ENCODE measurements around the gene XRCC1. TPM values are rescaled to one million over a fixed set of nuclear protein-coding genes. Genes with fewer than 3 reads are reported as not detected.

Gene XRCC1
- total and polyA plus RNA-seq, 9 donors = 16.8 to 39.9 (median 28.4) TPM

GRCh38 chr19:43510713-43511112 is 64.6 kb downstream of the XRCC1 start:
- TF ChIP-seq CTCF (IDR thresholded peaks at IDR 0.05) (no peak), POLR2A (IDR thresholded peaks at IDR 0.05) (no peak), EP300 (IDR thresholded peaks at IDR 0.05) (no peak)
- no peaks in the 10 kb centered on the region for H3K36me3 ChIP-seq
- H3K27me3 ChIP-seq = no peaks in the 10 kb centered on the region

DNA sequence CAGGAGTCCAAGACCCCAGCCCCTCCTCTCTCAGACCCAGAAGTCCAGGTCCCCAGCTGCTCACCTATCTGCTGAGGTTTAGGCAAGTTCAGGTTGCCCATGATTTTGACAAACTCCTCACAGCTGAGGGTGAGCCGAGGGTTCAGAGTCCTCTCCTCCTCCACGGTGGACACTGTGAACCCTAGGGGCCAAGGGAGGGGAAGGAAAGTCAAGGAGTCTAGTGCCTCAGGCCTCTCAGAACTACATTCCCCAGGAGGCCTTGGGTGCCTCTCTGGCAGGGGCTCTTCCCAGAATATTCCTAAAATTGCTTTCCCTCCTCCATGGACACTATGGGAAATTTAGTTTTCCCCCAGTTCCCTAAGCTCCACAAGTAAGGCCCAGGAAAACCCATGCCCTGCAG is 67.4 kb downstream of the XRCC1 start:
- WGBS, 3 donors = 68 to 78% (median 73%) methylated on average over 2 of the region's 2 CpGs
- H3K4me3 ChIP-seq = no peak overlapping the region
- no peaks in the 10 kb centered on the region for H3K27me3 ChIP-seq
- DNase-seq = no peak
- no peak overlapping the region for H3K27ac ChIP-seq
- peaks cover 2% of the 10 kb centered on the region for H3K4me1 ChIP-seq (ENCODE audit: insufficient read depth)
- H3K36me3 ChIP-seq = no peaks in the 10 kb centered on the region
- intact Hi-C loops (cut with DNase I) = no loop called here
- no peak for TF ChIP-seq POLR2A (IDR thresholded peaks at IDR 0.05)
- no peak for TF ChIP-seq EP300 (IDR thresholded peaks at IDR 0.05)
- TF ChIP-seq CTCF (IDR thresholded peaks at IDR 0.05) = no peak
- H3K9me3 ChIP-seq = no peaks in the 10 kb centered on the region

More at GRCh38 chr19:43510713-43511112, 64.6 kb downstream of the XRCC1 start:
- 95 to 98% (median 97%) methylated on average over 9 of the region's 9 CpGs for WGBS, 3 donors
- H3K27ac ChIP-seq = no peak overlapping the region
- intact Hi-C loops (cut with DNase I) = loop anchor here in 1 of 4 donors (5.0 kb wide), 1 partner anchor 48 kb away; no protein-coding TSS in a partner anchor
- H3K4me3 ChIP-seq = no peak overlapping the region
- DNase-seq = no peak
- no peaks in the 10 kb centered on the region for H3K4me1 ChIP-seq (ENCODE audit: insufficient read depth)
- no peaks in the 10 kb centered on the region for H3K9me3 ChIP-seq

- no peak overlapping the region for H3K4me3 ChIP-seq
- TF ChIP-seq CTCF (IDR thresholded peaks at IDR 0.05) (no peak), POLR2A (IDR thresholded peaks at IDR 0.05) (no peak), EP300 (IDR thresholded peaks at IDR 0.05) (no peak)
- 87 to 90% (median 89%) methylated on average over 5 of the region's 5 CpGs for WGBS, 3 donors
- no peak overlapping the region for H3K27ac ChIP-seq
- no peak for DNase-seq
- H3K4me1 ChIP-seq (ENCODE audit: insufficient read depth) = peaks cover 2% of the 10 kb centered on the region
- H3K36me3 ChIP-seq = no peaks in the 10 kb centered on the region
- H3K9me3 ChIP-seq = no peaks in the 10 kb centered on the region
- intact Hi-C loops (cut with DNase I) = no loop called here
- no peaks in the 10 kb centered on the region for H3K27me3 ChIP-seq
Measured at GRCh38 chr19:43506629-43507028, 68.7 kb downstream of the XRCC1 start.

- Histone ChIP-seq H3K27ac (no peak overlapping the region), H3K36me3 (no peaks in the 10 kb centered on the region), H3K9me3 (no peaks in the 10 kb centered on the region), H3K4me1 (ENCODE audit: insufficient read depth) (peaks cover 2% of the 10 kb centered on the region), H3K27me3 (no peaks in the 10 kb centered on the region), H3K4me3 (no peak overlapping the region)
- TF ChIP-seq CTCF (IDR thresholded peaks at IDR 0.05) (no peak), EP300 (IDR thresholded peaks at IDR 0.05) (no peak), POLR2A (IDR thresholded peaks at IDR 0.05) (no peak)
- no peak for DNase-seq
- intact Hi-C loops (cut with DNase I) = no loop called here
- 97 to 98% (median 98%) methylated on average over 5 of the region's 5 CpGs for WGBS, 3 donors
Measured at GRCh38 chr19:43505941-43506340, 69.4 kb downstream of the XRCC1 start.

- Histone ChIP-seq H3K9me3 (no peaks in the 10 kb centered on the region), H3K4me1 (ENCODE audit: insufficient read depth) (peaks cover 2% of the 10 kb centered on the region), H3K27ac (peak overlapping the region; percentile 61 to 83), H3K36me3 (no peaks in the 10 kb centered on the region), H3K4me3 (no peak overlapping the region), H3K27me3 (no peaks in the 10 kb centered on the region)
- no peak for TF ChIP-seq CTCF (IDR thresholded peaks at IDR 0.05)
- no peak for TF ChIP-seq EP300 (IDR thresholded peaks at IDR 0.05)
- no peak for TF ChIP-seq POLR2A (IDR thresholded peaks at IDR 0.05)
- DNase-seq = no peak
- intact Hi-C loops (cut with DNase I) = no loop called here
- 77 to 87% (median 79%) methylated on average over 3 of the region's 3 CpGs for WGBS, 3 donors
Measured at GRCh38 chr19:43505186-43505456, 70.2 kb downstream of the XRCC1 start.
